ENCODE data around the gene PRDM12. TPM values are rescaled to one million over a fixed set of nuclear protein-coding genes. Genes with fewer than 3 reads are reported as not detected.
A peak's percentile ranks its signal among the peaks of the same experiment; 100 is the strongest.

Gene PRDM12
- total RNA-seq, 4 donors from 2014 or later: not detected

DNA sequence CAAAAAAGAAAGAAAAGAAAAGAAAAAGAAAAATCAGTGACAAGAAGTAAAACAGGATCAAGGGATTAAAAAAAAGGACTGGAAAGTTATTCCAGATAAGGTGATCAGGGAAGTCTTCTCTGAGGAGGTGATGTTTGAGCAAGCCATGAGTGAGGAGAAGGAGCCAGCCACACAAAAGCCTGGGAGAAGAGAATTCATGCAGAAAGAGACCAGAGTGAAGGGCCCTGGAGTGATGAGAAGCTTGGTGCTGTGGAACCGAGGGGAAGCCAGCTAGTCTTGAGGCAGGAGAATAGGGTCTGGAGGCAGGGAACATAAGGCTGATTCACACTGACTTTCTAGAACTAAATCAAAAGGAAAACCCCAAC is 25.2 kb downstream of the PRDM12 start:
- TF ChIP-seq, protein P1, sequence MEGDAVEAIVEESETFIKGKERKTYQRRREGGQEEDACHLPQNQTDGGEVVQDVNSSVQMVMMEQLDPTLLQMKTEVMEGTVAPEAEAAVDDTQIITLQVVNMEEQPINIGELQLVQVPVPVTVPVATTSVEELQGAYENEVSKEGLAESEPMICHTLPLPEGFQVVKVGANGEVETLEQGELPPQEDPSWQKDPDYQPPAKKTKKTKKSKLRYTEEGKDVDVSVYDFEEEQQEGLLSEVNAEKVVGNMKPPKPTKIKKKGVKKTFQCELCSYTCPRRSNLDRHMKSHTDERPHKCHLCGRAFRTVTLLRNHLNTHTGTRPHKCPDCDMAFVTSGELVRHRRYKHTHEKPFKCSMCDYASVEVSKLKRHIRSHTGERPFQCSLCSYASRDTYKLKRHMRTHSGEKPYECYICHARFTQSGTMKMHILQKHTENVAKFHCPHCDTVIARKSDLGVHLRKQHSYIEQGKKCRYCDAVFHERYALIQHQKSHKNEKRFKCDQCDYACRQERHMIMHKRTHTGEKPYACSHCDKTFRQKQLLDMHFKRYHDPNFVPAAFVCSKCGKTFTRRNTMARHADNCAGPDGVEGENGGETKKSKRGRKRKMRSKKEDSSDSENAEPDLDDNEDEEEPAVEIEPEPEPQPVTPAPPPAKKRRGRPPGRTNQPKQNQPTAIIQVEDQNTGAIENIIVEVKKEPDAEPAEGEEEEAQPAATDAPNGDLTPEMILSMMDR (IDR thresholded peaks at IDR 0.05): no peak
- no peak for TF ChIP-seq POLR2A (IDR thresholded peaks at IDR 0.05)
- H3K4me3 ChIP-seq: peak overlapping the region; percentile 21 to 38
- intact Hi-C loops (cut with DNase I; ENCODE audit: low total_unique reads): no loop called here
- peaks cover 0 to 3% of the 10 kb centered on the region in 2 donors for H3K4me1 ChIP-seq
- H3K9me3 ChIP-seq: no peaks in the 10 kb centered on the region
- H3K36me3 ChIP-seq: no peaks in the 10 kb centered on the region
- no peak for DNase-seq
- H3K27me3 ChIP-seq: no peaks in the 10 kb centered on the region
- peak overlapping the region; percentile 73 to 74 for H3K27ac ChIP-seq

DNA sequence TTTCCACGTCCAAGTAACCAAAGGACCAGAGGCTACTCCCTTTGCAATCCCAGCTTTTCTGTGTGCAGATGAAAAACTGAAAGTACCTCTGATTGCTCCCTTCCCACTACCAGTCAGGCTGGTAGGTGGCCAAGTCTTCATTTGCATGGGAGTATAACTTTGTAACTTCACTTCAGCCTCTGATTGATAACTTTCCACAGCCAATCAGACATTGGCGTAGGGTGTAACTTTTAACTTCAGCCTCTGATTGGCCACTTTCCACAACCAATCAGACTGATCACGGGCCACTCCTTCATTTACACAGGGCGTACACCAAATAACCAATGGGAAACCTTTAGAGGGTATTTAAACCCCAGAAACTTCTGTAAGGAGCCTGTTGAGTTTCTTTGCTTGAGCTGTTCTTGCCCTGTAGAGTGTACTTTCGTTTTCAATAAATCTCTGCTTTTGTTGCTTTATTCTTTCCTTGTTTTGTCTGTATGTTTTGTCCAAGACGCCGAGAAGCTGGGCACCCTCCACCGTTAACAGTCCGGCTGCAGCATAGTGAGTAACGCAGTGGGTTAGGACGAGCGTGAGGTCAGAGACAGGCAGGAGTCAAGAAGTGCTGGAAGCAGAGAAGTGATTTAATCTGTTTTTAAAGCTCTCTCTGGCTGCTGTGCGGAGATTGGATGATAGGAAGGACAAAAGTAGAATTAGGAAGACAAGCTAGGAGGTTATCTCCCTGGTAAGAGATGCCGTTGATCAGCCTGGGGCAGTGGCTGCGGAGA is 25.7 kb downstream of the PRDM12 start:
- peak; percentile 64 to 75 for TF ChIP-seq POLR2A (IDR thresholded peaks at IDR 0.05)
- TF ChIP-seq, protein P1 (IDR thresholded peaks at IDR 0.05): peak in 1 of 4 experiments; percentile 11
- intact Hi-C loops (cut with DNase I; ENCODE audit: low total_unique reads): no loop called here
- H3K4me3 ChIP-seq: peak overlapping the region; percentile 21 to 38
- DNase-seq: peak; percentile 75 to 93
- peaks cover 0 to 3% of the 10 kb centered on the region in 2 donors for H3K4me1 ChIP-seq
- H3K36me3 ChIP-seq: no peaks in the 10 kb centered on the region
- no peaks in the 10 kb centered on the region for H3K27me3 ChIP-seq
- H3K27ac ChIP-seq: peak overlapping the region; percentile 73 to 75
- H3K9me3 ChIP-seq: no peaks in the 10 kb centered on the region

DNA sequence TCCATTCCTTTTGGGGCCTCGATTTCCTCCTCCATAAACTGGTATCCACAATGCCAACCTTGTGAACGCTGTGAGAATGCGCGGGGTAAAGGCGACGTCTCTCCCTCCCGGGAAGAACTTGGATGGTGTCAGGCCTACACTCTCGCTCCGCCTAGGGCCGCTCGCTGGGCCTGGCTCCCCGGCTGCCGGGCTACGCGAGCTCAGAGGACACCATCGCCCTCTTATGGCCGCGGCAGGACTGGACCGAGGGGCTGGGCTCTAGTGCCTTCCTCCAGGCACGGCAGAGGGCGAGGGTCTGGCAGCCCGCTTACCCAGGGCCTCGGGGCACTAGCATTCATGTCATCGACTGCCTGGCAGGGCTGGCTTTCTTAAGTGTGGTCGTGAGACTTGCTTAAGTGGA is 27.9 kb downstream of the PRDM12 start:
- peak in 1 of 2 donors; percentile 27 for DNase-seq
- no peak overlapping the region for H3K4me3 ChIP-seq
- H3K27ac ChIP-seq: peak overlapping the region in 1 of 2 donors; percentile 79
- peaks cover 0 to 3% of the 10 kb centered on the region in 2 donors for H3K4me1 ChIP-seq
- no peaks in the 10 kb centered on the region for H3K9me3 ChIP-seq
- TF ChIP-seq, protein P1 (IDR thresholded peaks at IDR 0.05): no peak
- H3K27me3 ChIP-seq: no peaks in the 10 kb centered on the region
- no peaks in the 10 kb centered on the region for H3K36me3 ChIP-seq
- intact Hi-C loops (cut with DNase I; ENCODE audit: low total_unique reads): no loop called here

- TF ChIP-seq, protein P1 (IDR thresholded peaks at IDR 0.05): no peak
- TF ChIP-seq POLR2A (IDR thresholded peaks at IDR 0.05): no peak
- H3K4me1 ChIP-seq: peaks cover 0 to 3% of the 10 kb centered on the region in 2 donors
Measured at GRCh38 chr9:130693101-130693425, 28.7 kb downstream of the PRDM12 start.

DNA sequence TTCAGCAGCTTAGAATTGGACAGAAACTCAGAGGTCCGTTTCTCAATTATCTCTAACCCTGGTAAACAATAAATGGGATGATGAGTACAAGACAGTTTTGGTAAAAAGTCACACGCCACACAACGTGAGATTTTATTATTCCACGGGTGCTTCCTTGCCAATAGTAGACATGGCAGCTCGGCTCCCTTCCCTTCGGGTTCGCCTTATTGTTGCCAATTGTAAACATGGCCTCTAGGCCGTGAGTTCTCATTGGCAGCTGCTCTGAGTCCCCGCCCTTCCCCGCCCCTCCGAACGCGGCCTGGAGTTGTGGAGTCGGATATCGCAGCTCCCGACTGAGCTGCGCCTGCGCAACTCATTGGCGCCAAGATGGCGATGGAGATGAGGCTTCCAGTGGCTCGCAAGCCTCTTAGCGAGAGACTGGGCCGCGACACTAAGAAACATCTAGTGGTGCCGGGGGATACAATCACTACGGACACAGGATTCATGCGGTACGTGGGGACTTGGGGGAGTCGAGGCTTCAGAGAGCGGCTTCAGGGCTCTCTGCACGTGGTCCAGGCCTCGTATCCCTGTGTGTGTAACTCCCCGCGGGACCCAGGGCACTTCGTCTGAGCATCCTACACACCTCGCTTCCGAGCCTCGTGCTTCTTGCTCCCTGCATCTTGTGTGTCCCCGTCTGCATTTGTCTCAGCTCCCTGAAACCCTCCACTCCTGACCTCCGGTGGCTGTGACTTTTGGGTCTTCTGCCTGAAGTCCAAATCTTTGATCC is 29.2 kb downstream of the PRDM12 start, which contains the start of gene EXOSC2:
EXOSC2 (plus strand) TSS at position 355 of the 766 bp plus-strand sequence; CDS start at position 367, 12 bp downstream.
- Histone ChIP-seq H3K4me3 (peak within 1 kb of the TSS; percentile 65 to 86), H3K27ac (peak within 1 kb of the TSS; percentile 78 to 79), H3K4me1 (peaks cover 0 to 3% of the 10 kb centered on the region in 2 donors), H3K27me3 (no peaks in the 10 kb centered on the region), H3K9me3 (no peaks in the 10 kb centered on the region), H3K36me3 (no peaks in the 10 kb centered on the region)
- peak in 1 of 2 donors; percentile 80 for TF ChIP-seq POLR2A (IDR thresholded peaks at IDR 0.05)
- TF ChIP-seq, protein P1 (IDR thresholded peaks at IDR 0.05): peak in 1 of 4 experiments; percentile 15
- peak; percentile 98 to 99 for DNase-seq
- intact Hi-C loops (cut with DNase I; ENCODE audit: low total_unique reads): no loop called here

More at GRCh38 chr9:130693101-130693425, 28.7 kb downstream of the PRDM12 start:
- Histone ChIP-seq H3K27me3 (no peaks in the 10 kb centered on the region), H3K27ac (peak overlapping the region; percentile 78 to 79), H3K9me3 (no peaks in the 10 kb centered on the region), H3K36me3 (no peaks in the 10 kb centered on the region), H3K4me3 (peak overlapping the region; percentile 65 to 86)
- intact Hi-C loops (cut with DNase I; ENCODE audit: low total_unique reads): no loop called here
- DNase-seq: no peak

Data from uterus (tissue), 4 donors.